Measurements from ENCODE around the gene IGFL2. TPM values are rescaled to one million over a fixed set of nuclear protein-coding genes. Genes with fewer than 3 reads are reported as not detected.

IGFL2 gene
- total RNA-seq, 2 donors from 2014 or later: not detected

- H3K4me3 Mint-ChIP-seq: no peak overlapping the region
- no peaks in the 10 kb centered on the region for H3K36me3 Mint-ChIP-seq (ENCODE audit: low read depth)
- H3K9me3 Mint-ChIP-seq: no peaks in the 10 kb centered on the region
- peaks cover 60% of the 10 kb centered on the region for H3K27me3 Mint-ChIP-seq
- ATAC-seq (replicated peaks): no peak
- no peaks in the 10 kb centered on the region for H3K4me1 Mint-ChIP-seq
- H3K27ac Mint-ChIP-seq: no peak overlapping the region
These were observed 16.4 kb upstream of the IGFL2 start for GRCh38 chr19:46131485-46132143.

GRCh38 chr19:46132508-46133100 lies 15.4 kb upstream of the IGFL2 start:
- no peak overlapping the region for H3K4me3 Mint-ChIP-seq
- peaks cover 52% of the 10 kb centered on the region for H3K27me3 Mint-ChIP-seq
- H3K4me1 Mint-ChIP-seq: no peaks in the 10 kb centered on the region
- no peak for ATAC-seq (replicated peaks)
- no peaks in the 10 kb centered on the region for H3K9me3 Mint-ChIP-seq
- no peaks in the 10 kb centered on the region for H3K36me3 Mint-ChIP-seq (ENCODE audit: low read depth)
- no peak overlapping the region for H3K27ac Mint-ChIP-seq

GRCh38 chr19:46133101-46133627 lies 14.9 kb upstream of the IGFL2 start:
- no peak overlapping the region for H3K27ac Mint-ChIP-seq
- no peaks in the 10 kb centered on the region for H3K9me3 Mint-ChIP-seq
- H3K27me3 Mint-ChIP-seq: peaks cover 52% of the 10 kb centered on the region
- no peak overlapping the region for H3K4me3 Mint-ChIP-seq
- no peaks in the 10 kb centered on the region for H3K36me3 Mint-ChIP-seq (ENCODE audit: low read depth)
- ATAC-seq (replicated peaks): no peak
- no peaks in the 10 kb centered on the region for H3K4me1 Mint-ChIP-seq

DNA sequence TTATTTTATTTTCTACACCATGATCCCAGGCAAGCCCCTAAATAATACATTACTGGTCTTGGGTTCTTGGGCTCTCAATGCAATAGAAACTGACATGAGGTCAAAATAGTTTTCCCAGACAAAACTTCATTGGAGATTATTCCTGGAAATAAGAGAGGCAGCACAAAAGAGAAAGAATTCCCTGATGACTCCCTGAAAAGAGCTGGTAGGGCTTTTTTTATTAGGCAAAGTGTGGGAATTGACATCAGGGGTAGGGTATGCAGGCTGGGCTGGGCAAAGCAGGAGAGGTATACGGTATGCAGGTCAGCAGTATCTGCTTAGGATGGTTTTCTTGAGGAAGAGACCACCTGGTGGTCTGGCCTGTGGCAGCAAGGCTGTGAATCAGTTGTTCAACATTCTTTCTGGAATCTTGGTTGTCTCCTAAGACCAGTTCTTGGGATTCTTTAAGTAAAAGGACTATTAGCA lies 14.2 kb upstream of the IGFL2 start:
- Mint-ChIP-seq H3K27me3 (peaks cover 45% of the 10 kb centered on the region), H3K36me3 (ENCODE audit: low read depth) (no peaks in the 10 kb centered on the region), H3K27ac (no peak overlapping the region), H3K4me3 (no peak overlapping the region), H3K4me1 (no peaks in the 10 kb centered on the region), H3K9me3 (no peaks in the 10 kb centered on the region)
- ATAC-seq (replicated peaks): no peak

DNA sequence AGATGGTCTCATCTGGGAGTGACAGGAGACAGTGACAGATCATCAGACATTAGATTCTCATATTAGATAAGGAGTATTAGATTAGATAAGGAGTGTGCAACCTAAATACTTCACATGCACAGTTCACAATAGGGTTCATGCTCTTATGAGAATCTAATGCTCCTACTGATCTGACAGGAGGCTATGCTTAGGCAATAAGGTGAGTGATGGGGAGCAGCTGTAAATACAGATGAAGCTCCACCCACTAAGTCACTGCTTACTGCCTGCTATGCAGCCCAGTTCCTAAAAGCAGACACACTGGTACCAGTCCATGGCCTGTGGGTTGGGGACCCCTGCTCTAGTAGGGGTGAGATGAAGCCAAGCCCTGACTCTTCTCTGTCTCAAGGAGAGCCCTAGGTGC lies 13.5 kb upstream of the IGFL2 start:
- Mint-ChIP-seq H3K4me1 (no peaks in the 10 kb centered on the region), H3K4me3 (no peak overlapping the region), H3K27ac (no peak overlapping the region), H3K9me3 (no peaks in the 10 kb centered on the region), H3K27me3 (peaks cover 38% of the 10 kb centered on the region), H3K36me3 (ENCODE audit: low read depth) (no peaks in the 10 kb centered on the region)
- ATAC-seq (replicated peaks): no peak

GRCh38 chr19:46137915-46138473 lies 10.0 kb upstream of the IGFL2 start:
- no peak overlapping the region for H3K4me3 Mint-ChIP-seq
- no peaks in the 10 kb centered on the region for H3K4me1 Mint-ChIP-seq
- H3K36me3 Mint-ChIP-seq (ENCODE audit: low read depth): no peaks in the 10 kb centered on the region
- H3K9me3 Mint-ChIP-seq: no peaks in the 10 kb centered on the region
- H3K27ac Mint-ChIP-seq: no peak overlapping the region
- peaks cover 26% of the 10 kb centered on the region for H3K27me3 Mint-ChIP-seq
- peak; percentile 58 for ATAC-seq (replicated peaks)

DNA sequence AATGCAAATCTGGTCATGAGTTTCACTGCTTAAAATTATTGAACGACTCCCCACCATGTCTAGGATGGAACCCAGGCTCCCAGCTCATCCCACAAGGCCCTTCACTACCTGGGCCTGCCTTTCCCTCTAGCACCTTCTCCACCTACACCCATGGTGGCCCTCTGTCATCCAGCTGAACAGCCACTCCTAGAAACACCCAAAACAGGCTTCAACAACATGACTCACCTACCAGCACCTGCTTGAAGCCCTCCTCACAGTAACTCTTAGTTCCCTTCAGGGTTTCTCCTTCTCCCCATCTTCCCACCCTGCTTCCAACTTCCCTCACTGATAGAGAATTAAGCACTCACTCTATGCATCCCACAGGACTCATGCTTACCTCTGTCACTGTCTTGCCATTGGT lies 6.6 kb upstream of the IGFL2 start:
- Mint-ChIP-seq H3K4me3 (no peak overlapping the region), H3K27ac (no peak overlapping the region), H3K36me3 (ENCODE audit: low read depth) (no peaks in the 10 kb centered on the region), H3K4me1 (no peaks in the 10 kb centered on the region), H3K27me3 (peaks cover 16% of the 10 kb centered on the region), H3K9me3 (no peaks in the 10 kb centered on the region)
- no peak for ATAC-seq (replicated peaks)

- H3K4me3 Mint-ChIP-seq: no peak overlapping the region
- ATAC-seq (replicated peaks): no peak
- H3K4me1 Mint-ChIP-seq: no peaks in the 10 kb centered on the region
- H3K27ac Mint-ChIP-seq: no peak overlapping the region
- no peaks in the 10 kb centered on the region for H3K36me3 Mint-ChIP-seq (ENCODE audit: low read depth)
- H3K27me3 Mint-ChIP-seq: peaks cover 18% of the 10 kb centered on the region
- no peaks in the 10 kb centered on the region for H3K9me3 Mint-ChIP-seq
These were observed 5.7 kb upstream of the IGFL2 start for GRCh38 chr19:46142294-46142693.

DNA sequence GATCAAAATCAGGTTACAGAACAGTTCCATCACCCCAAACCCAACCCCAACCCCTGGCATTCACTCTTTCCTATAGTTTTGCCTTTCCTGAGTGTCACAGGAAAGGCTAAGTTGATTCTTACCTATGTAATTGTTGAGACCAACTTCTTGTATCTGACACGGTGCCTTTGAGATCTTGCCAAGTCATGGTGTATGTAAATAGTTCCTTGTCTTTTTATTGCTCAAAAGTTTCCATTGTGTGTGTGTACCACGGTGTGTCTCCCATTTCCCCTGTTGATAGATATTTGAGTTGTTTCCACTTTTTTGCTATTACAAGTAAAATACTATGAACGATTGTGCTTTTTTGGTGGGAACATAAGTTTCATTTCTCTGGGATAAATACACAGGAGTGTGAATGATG lies 3.3 kb upstream of the IGFL2 start:
- H3K9me3 Mint-ChIP-seq: no peaks in the 10 kb centered on the region
- H3K27ac Mint-ChIP-seq: no peak overlapping the region
- H3K36me3 Mint-ChIP-seq (ENCODE audit: low read depth): no peaks in the 10 kb centered on the region
- peaks cover 8% of the 10 kb centered on the region for H3K4me1 Mint-ChIP-seq
- no peak overlapping the region for H3K4me3 Mint-ChIP-seq
- no peak for ATAC-seq (replicated peaks)
- peaks cover 27% of the 10 kb centered on the region for H3K27me3 Mint-ChIP-seq

- Mint-ChIP-seq H3K4me3 (no peak overlapping the region), H3K36me3 (ENCODE audit: low read depth) (no peaks in the 10 kb centered on the region), H3K27ac (no peak overlapping the region), H3K27me3 (peaks cover 33% of the 10 kb centered on the region), H3K4me1 (peaks cover 8% of the 10 kb centered on the region), H3K9me3 (no peaks in the 10 kb centered on the region)
- ATAC-seq (replicated peaks): no peak
These were observed 785 bp upstream of the IGFL2 start for GRCh38 chr19:46147166-46147740.

DNA sequence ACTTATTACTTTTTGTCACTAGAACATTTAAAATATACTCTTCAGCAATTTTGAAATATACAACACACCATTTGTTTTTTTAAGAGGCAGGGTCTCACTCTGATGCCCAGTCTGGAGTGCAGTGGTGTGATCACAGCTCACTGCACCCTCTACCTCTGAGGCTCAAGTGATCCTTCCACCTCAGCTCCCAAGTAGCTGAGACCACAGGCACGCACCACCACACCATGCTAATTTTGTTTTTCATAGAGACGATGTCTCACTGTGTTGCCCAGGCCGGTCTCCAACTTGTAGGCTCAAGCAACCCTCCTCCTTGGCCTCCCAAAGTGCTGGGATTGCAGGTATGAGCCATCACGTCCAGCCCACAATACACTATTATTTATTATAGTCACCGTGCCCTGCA lies 2.6 kb downstream of the IGFL2 start:
- Mint-ChIP-seq H3K9me3 (no peaks in the 10 kb centered on the region), H3K27me3 (peaks cover 48% of the 10 kb centered on the region), H3K4me3 (no peak overlapping the region), H3K27ac (no peak overlapping the region), H3K4me1 (peaks cover 8% of the 10 kb centered on the region), H3K36me3 (ENCODE audit: low read depth) (no peaks in the 10 kb centered on the region)
- ATAC-seq (replicated peaks): no peak

DNA sequence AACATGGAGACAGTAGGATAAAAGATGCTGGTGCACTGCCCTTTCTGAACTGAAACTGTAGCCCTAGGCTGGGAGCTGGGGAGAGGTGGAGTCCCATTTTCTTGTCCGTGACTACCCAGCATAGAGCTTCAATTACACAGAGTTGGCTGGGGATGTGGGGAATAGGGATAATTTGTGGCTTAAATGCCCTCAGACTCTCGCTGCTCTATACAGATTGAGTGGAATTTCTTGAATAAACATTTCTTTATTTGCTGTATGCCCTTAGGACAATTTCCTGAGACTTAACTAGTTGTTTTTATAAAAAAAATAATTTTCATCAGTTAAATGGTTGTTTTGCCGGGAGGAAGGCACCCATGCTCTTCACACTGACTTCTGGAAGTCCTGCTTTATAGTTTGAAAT lies 7.2 kb downstream of the IGFL2 start:
- no peak for ATAC-seq (replicated peaks)
- Mint-ChIP-seq H3K4me1 (no peaks in the 10 kb centered on the region), H3K9me3 (peaks cover 4% of the 10 kb centered on the region), H3K27me3 (peaks cover 48% of the 10 kb centered on the region), H3K36me3 (ENCODE audit: low read depth) (no peaks in the 10 kb centered on the region), H3K4me3 (no peak overlapping the region), H3K27ac (no peak overlapping the region)

DNA sequence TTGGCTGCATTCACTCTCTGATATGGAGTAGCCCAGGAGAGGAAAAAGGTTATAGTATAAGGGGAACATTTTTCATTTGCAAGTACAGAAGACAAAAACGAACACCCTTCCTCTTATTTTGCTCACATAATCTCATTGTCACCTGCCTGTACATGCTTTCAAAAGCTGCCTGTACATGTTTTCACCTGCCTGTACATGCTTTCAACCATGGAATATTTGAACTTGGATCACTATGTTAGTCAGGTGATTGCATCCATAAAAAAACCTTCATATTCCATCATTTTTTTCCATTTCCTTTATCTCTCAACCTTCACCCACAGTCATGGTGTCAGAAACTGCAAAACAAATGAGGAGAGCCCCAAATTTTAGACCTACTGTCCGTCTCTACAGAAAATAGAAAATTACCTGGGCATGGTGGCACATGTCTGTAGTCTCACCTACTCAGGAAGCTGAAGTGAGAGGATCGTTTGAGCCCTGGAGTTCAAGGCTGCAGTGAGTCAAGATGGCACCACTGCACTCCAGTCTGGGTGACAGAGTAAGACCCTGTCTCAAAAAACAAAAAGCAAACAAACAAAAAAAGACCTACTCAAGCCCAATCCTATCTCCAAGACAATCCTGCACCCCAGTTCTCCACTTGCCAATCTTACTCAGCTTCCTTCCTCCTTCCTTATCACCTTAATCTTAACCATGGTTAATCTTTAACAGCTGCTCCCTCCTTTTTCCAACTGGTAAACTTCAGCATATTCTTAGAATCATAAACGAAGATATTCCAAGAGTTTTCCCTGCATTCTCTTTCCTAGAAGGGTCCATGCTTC lies 11.6 kb downstream of the IGFL2 start:
- peaks cover 9% of the 10 kb centered on the region for H3K9me3 Mint-ChIP-seq

DNA sequence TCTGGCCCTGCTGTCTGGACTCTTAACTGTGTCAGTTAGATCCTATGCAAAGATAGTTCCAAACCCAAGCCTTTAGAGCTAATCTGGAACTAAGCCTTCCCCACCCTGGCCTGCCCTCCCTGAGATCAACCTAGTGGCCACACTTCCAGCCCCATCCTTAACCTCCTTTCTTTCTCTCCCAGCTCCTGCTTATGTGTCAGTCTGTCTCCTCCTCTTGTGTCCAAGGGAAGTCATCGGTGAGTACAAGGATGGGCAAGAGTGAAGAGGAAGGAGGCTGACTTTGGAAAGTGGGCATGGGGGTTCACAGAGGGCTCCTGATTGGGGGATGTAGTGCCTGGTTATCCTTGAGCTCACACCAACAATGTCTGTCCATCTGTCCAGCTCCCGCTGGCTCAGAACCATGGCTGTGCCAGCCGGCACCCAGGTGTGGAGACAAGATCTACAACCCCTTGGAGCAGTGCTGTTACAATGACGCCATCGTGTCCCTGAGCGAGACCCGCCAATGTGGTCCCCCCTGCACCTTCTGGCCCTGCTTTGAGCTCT lies 12.3 kb downstream of the IGFL2 start:
- H3K9me3 Mint-ChIP-seq: peaks cover 9% of the 10 kb centered on the region
- no peaks in the 10 kb centered on the region for H3K36me3 Mint-ChIP-seq (ENCODE audit: low read depth)
- no peak for ATAC-seq (replicated peaks)
- H3K4me1 Mint-ChIP-seq: no peaks in the 10 kb centered on the region
- H3K27me3 Mint-ChIP-seq: peaks cover 31% of the 10 kb centered on the region
- no peak overlapping the region for H3K27ac Mint-ChIP-seq
- no peak overlapping the region for H3K4me3 Mint-ChIP-seq

More for the DNA sequence above, 11.6 kb downstream of the IGFL2 start:
- no peak for ATAC-seq (replicated peaks)
- Mint-ChIP-seq H3K27me3 (peaks cover 31% of the 10 kb centered on the region), H3K36me3 (ENCODE audit: low read depth) (no peaks in the 10 kb centered on the region), H3K4me1 (no peaks in the 10 kb centered on the region), H3K27ac (no peak overlapping the region), H3K4me3 (no peak overlapping the region)
